Endothelial cell (in vitro differentiated cells): Measurements from ENCODE around the gene ATG5. TPM values are rescaled to one million over a fixed set of nuclear protein-coding genes. Genes with fewer than 3 reads are reported as not detected.

Experiments used
- DNase-seq: peaks from one replicate; pipeline ENCODE4 v3.0.0; 2021; ENCODE audit warnings: low spot score
- H3K27ac Mint-ChIP-seq: one replicate; pipeline ENCODE4 v1.8.0; 2021; ENCODE audit warnings: mixed read lengths, inconsistent platforms; ENCODE audit not compliant: unreplicated experiment
- H3K27me3 Mint-ChIP-seq: one replicate; pipeline ENCODE4 v1.8.0; 2021; ENCODE audit warnings: mild to moderate bottlenecking, moderate library complexity, mixed read lengths, inconsistent platforms; ENCODE audit not compliant: unreplicated experiment
- H3K36me3 Mint-ChIP-seq: one replicate; pipeline ENCODE4 v1.8.0; 2021; ENCODE audit warnings: mild to moderate bottlenecking, low read depth, mixed read lengths, inconsistent platforms; ENCODE audit not compliant: unreplicated experiment
- H3K4me1 Mint-ChIP-seq: one replicate; pipeline ENCODE4 v1.8.0; 2021; ENCODE audit warnings: mild to moderate bottlenecking, mixed read lengths, inconsistent platforms; ENCODE audit not compliant: unreplicated experiment
- H3K4me3 Mint-ChIP-seq: one replicate; pipeline ENCODE4 v1.8.0; 2021; ENCODE audit warnings: mild to moderate bottlenecking, mixed read lengths, inconsistent platforms; ENCODE audit not compliant: unreplicated experiment
- H3K9me3 Mint-ChIP-seq: one replicate; pipeline ENCODE4 v1.8.0; 2021; ENCODE audit warnings: mixed read lengths, inconsistent platforms; ENCODE audit not compliant: unreplicated experiment
- CTCF ChIP-seq: fragments of 200-600 bp; sonication (generic); IDR thresholded peaks from one replicate; pipeline ENCODE4 v1.5.0; 2021; ENCODE audit warnings: antibody characterized with exemption; ENCODE audit not compliant: unreplicated experiment
- total RNA-seq: library from RNA; stranded (reverse); fragmentation: NEBNext Ultra II Directional; extraction: Animal tissue kit (Norgen Biotek cat#: 25700); gene quantifications from one replicate; pipeline ENCODE4 v1.2.1, GENCODE V29; 2021; ENCODE audit not compliant: unreplicated experiment

Gene ATG5
- total RNA-seq, 1 donor from 2014 or later = 27.5 TPM

- Mint-ChIP-seq H3K4me3 (no peak overlapping the region), H3K27me3 (peaks cover 3% of the 10 kb centered on the region), H3K27ac (no peak overlapping the region), H3K4me1 (no peaks in the 10 kb centered on the region), H3K36me3 (no peaks in the 10 kb centered on the region), H3K9me3 (no peaks in the 10 kb centered on the region)
- TF ChIP-seq CTCF = no peak
- no peak for DNase-seq
Measured at GRCh38 chr6:106258726-106259125, 66.8 kb downstream of the ATG5 start.

GRCh38 chr6:106257195-106257594 lies 68.4 kb downstream of the ATG5 start:
- H3K27me3 Mint-ChIP-seq = peaks cover 3% of the 10 kb centered on the region
- H3K4me1 Mint-ChIP-seq = no peaks in the 10 kb centered on the region
- H3K4me3 Mint-ChIP-seq = no peak overlapping the region
- no peaks in the 10 kb centered on the region for H3K9me3 Mint-ChIP-seq
- TF ChIP-seq CTCF = no peak
- H3K36me3 Mint-ChIP-seq = no peaks in the 10 kb centered on the region
- H3K27ac Mint-ChIP-seq = no peak overlapping the region
- no peak for DNase-seq

- no peaks in the 10 kb centered on the region for H3K9me3 Mint-ChIP-seq
- no peak overlapping the region for H3K4me3 Mint-ChIP-seq
- no peaks in the 10 kb centered on the region for H3K4me1 Mint-ChIP-seq
- no peak for DNase-seq
- H3K36me3 Mint-ChIP-seq = no peaks in the 10 kb centered on the region
- H3K27me3 Mint-ChIP-seq = peaks cover 3% of the 10 kb centered on the region
- TF ChIP-seq CTCF = no peak
- H3K27ac Mint-ChIP-seq = no peak overlapping the region
Measured at GRCh38 chr6:106256201-106256968, 69.2 kb downstream of the ATG5 start.

GRCh38 chr6:106255306-106255705 lies 70.3 kb downstream of the ATG5 start:
- TF ChIP-seq CTCF = no peak
- Mint-ChIP-seq H3K4me1 (no peaks in the 10 kb centered on the region), H3K36me3 (no peaks in the 10 kb centered on the region)

GRCh38 chr6:106254636-106255035 lies 70.9 kb downstream of the ATG5 start:
- Mint-ChIP-seq H3K9me3 (no peaks in the 10 kb centered on the region), H3K36me3 (no peaks in the 10 kb centered on the region), H3K27ac (no peak overlapping the region), H3K4me1 (no peaks in the 10 kb centered on the region), H3K4me3 (no peak overlapping the region), H3K27me3 (no peaks in the 10 kb centered on the region)
- TF ChIP-seq CTCF = no peak
- no peak for DNase-seq

More at GRCh38 chr6:106255306-106255705, 70.3 kb downstream of the ATG5 start:
- no peaks in the 10 kb centered on the region for H3K9me3 Mint-ChIP-seq
- no peak overlapping the region for H3K4me3 Mint-ChIP-seq
- no peak for DNase-seq
- peaks cover 3% of the 10 kb centered on the region for H3K27me3 Mint-ChIP-seq
- H3K27ac Mint-ChIP-seq = no peak overlapping the region
